Stimulated activated naive CD4-positive, alpha-beta T cell (primary cell): ENCODE measurements around the gene ARFRP1.

Experiments
- DNase-seq, 6 experiments: peaks; one replicate each; lab custom pipeline; 2025; lab: John Stamatoyannopoulos, UW

Gene ARFRP1, protein sequence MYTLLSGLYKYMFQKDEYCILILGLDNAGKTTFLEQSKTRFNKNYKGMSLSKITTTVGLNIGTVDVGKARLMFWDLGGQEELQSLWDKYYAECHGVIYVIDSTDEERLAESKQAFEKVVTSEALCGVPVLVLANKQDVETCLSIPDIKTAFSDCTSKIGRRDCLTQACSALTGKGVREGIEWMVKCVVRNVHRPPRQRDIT

DNA sequence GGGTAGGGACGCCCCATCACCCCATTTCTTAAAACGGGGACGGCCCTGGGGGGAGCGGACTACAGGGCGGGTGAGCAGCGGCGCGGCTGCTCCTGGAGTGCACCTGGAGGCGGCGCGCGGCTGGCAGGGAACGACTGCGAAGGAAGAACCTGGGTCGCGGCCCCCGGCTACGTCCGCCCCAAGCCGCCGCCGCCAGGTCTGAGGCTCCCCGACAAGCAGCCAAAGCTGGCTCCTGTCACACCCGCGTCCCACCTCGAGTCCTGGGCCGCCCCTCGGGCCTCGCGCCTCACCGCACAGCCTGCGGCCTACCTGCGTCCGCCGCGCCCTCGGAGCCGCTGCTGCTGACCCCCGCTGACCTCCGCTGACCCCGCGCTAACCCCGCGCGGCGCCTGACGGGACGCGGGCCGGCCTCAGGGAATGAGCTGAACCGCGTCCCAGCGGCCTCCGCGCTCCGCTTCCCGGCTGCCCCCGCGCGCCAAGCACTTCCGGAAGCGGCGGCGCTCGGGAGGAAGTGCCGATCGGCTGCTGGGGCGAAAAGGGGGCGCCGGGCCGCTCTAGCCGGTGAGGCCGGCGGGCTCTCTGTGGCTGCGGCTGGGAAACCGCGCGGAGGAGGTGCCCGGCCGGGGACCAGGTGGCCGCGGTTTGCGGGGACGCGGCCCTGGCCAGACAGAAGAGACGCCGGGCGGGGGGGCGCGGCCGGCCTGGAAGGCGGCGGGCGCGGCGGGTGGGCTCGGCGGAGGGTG lies at the start of gene ARFRP1, which contains the start of gene ZGPAT:
Gene ARFRP1, minus strand, starts transcription at position 419 of the 743 bp plus-strand sequence. CDS start 885 bp downstream, outside the sequence.
Gene ZGPAT, plus strand, starts transcription at position 482 of the 743 bp plus-strand sequence. CDS start 542 bp downstream, outside the sequence.
- DNase-seq, result peak; percentile 73 to 88 (median 81)

DNA sequence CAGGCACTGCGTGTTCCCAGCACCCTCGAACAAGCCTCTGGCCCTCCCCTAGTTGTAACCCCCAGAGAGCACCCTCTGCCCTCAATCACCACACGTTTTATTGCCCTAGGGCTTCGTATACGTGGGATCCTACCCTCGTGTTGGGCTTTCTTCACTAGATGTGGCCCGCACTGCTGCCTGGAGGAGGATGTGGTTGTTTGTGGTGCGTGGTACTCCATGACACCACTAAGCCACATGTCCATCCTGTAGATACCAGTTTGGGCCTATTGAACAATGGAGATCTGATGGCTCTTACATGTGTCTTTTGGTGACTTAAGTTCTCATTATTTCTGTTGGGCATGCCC lies 48.8 kb upstream of the ARFRP1 start:
- DNase-seq, result no peak

GRCh38 chr20:63755933-63756647 lies 48.3 kb upstream of the ARFRP1 start:
- DNase-seq, result no peak

DNA sequence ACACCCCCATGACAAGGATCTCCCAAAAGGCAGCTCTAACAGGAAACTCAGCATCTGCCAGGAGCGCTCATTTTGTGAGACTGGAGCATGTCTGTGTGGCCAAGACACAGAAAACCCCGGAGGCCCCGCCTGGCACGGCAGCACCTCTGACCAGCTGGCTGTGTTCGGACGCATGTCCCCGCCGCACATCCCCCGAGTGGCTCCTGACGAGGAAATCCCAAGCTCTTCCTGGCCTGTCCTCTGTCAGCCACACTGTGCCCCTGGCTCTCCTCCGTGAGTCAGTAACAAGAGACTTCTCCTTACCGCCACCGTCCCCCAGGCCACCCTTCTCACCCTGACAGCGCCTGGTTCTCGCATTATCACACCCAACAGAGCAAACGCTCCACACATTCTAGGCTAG lies 46.2 kb upstream of the ARFRP1 start:
- no peak for DNase-seq

DNA sequence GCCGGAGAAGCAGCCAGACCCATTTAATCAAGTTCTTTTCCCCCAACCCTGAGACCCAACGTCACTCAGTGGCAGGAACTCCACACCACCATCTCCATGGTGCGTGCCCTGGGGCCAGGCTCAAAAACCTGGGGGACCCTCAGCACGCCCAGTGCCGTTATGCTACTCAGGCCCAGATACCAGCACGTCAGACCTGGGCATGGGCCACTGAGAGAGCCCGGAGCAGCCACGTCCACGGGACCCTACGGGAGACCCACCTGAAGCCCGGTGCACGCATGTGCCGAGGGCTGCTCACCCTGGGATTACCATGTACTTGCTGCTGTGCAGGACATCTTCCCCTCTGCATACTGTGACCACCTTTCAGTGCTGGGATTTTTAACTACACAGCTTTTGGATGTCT lies 45.6 kb upstream of the ARFRP1 start:
- no peak for DNase-seq

DNA sequence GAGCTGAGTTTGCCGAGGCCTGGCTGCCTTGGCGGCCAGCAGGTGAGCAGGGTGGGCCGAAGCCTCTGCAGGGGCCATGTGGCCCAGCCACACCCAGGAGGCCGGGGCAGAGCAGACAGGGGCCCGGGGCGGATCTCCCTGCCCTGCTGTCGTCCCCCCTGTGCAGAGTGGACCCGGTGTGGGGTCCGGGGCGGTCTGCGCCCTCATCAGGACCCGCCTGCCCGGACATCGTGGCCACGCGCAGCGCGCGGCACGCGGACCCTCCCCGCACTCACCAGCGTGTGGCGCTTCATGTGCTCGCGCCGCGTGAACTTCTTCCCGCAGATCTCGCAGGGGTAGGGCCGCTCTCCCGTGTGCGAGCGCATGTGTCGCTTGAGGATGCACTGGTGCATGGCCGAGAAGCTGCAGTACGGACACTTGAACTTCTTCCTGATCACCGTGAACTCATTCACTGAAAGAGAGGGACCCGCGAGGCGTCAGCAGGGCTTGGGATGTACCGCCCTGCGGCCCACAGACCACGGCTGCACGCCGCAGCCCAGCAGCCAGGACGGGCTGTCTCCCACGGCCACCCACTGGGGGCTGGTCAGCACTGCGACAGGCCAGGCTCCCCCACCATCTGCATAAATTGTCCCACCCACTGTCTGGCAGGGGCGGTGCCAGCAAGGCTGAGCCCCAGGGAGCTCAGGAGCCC lies 44.8 kb upstream of the ARFRP1 start:
- DNase-seq, result no peak

- DNase-seq, result peak in 4 of 6 experiments; percentile 12 to 49 (median 25)
Observed at GRCh38 chr20:63751471-63752271, 43.9 kb upstream of the ARFRP1 start.

GRCh38 chr20:63750807-63751470 lies 43.2 kb upstream of the ARFRP1 start:
- peak; percentile 61 to 81 (median 69) for DNase-seq

DNA sequence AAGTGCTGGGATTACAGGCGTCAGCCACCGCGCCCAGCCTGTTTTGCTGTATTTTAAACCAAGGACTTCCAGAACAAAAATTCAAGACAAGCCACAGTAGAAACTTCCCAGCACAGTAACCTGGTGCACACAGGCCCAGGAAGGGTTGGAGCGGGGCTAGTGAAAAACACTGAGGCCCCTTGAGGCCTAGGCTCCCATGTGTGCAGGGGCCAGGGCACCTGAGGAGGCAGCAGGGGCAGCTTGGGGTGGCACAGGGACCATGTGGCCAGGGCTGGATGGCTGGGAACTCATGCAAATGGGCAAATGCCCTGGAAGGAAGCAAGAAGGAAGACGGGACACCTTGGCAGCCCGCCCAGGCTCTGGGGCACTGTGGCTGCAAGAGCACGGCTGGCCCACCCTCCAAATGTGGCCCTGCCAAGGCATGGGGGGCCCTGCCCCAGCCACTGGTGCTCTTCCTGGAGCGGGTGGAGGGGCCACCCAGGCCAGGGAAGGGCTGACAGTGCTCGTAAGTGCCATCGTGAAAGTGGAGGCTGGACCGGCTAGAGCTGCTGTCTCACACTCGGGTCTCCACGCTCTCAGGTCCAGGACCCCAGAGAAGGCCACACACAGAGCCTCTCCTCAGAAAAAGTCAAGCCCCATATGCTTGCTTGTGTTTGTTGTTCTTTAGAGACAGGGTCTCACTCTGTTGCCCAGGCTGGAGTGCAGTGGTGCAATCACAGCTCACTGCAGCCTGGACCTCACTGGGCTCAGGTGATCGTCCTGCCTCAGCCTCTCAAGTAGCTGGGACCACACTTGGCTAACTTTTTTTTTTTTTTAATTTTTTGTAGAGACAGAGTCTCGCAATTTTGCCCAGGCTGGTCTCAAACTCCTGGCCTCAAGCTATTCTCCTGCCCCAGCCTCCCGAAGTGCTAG lies 42.1 kb upstream of the ARFRP1 start:
- DNase-seq, result no peak

- no peak for DNase-seq
Observed at GRCh38 chr20:63748934-63749270, 41.1 kb upstream of the ARFRP1 start.

DNA sequence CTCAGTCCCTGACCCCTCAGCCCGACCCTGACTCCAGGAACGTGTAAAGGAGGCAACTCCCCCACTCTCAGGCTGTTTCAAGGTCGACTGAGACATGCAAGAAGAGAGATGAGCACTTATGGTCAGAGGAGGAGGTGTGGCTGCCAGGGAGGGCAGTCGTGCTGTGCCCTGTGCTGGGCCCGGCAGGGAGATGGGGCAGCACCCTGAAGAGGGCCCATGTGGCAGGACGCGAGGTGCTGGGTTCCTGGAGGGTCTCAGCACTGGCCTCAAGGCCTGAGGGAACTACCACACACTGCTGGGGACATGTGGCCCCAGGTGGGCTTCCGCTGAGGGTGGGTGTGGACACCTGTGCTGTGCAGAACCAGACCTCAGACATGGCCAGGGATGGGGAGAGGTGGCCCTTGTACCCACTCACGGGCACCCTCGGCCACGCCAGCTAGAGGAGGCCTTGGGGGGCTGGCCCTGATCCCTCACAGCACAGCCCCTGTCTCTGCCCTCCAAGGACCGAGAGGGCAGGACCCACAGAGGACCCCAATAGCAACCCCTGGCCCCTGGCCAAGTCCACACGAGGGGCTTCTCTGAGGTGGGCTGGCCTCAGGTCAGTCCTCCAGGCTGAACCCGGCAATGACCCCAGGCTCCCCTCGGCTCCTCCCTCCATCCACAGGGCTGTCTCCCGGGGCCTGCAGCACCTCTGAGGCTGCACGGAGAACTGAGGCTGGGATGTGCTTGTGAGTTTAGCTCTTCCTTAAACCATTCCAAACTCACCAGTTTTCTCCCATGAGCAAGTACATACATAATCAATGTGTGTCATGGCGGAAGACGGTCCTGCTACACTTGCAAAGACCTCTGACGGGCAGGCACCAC lies 40.5 kb upstream of the ARFRP1 start:
- DNase-seq, result no peak

- no peak for DNase-seq
Observed at GRCh38 chr20:63747622-63748069, 39.9 kb upstream of the ARFRP1 start.

- DNase-seq, result no peak
Observed at GRCh38 chr20:63746751-63747315, 39.1 kb upstream of the ARFRP1 start.

DNA sequence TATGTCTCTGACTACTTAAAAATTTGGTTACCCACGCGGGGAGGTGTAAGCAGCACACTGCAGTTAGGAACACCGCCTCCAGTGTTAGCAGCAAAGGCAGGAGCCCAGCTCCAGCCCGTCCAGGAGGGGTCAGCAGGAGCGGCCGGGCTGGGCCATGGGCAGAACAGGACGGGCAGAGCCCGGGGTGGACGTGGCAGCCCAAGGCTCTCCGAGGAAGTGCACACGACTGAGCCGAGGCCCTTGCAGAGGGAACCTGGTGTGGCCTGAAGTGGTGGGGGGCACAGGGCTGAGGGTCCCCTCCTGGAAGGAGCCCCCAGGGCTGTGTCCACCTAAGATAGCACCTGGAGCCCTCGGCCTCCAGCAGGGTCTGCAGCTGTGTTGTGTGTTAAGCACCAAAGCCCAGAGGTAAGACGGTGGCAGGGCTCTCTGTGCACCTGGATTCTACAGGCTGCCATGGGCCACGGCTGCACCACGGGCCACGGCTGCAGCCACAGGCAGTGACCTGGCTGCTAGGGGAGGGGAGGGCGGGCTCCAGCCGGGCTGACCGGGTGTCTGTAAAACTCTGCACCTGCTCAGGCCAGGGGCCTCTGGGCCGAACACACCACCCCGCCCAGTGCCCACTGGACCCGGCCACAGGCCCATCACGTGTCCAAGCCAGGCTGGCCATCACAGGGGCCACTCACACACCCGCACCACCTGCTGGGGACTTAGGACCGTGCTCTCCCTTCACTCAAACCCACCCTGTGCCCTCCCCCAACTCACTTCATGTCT lies 38.4 kb upstream of the ARFRP1 start:
- no peak for DNase-seq

DNA sequence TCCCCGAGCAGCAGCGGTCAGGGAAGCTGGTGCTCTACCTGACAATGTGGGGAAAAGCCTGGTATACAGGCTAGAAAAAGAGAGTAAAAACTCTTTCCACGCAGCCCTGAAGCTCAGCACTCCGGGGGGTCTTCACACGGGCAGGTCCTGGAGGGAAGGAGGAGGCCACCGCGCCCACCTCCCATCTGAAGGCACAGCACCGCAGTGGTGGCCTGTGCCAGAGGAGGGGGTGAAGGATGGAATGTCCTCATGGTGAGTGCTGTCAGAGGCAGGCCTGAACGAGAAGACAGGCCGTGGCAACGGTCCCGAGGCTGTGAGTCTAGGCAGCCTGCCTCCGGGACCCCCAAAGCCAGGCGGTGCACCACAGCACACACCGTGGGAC lies 37.6 kb upstream of the ARFRP1 start:
- no peak for DNase-seq

DNA sequence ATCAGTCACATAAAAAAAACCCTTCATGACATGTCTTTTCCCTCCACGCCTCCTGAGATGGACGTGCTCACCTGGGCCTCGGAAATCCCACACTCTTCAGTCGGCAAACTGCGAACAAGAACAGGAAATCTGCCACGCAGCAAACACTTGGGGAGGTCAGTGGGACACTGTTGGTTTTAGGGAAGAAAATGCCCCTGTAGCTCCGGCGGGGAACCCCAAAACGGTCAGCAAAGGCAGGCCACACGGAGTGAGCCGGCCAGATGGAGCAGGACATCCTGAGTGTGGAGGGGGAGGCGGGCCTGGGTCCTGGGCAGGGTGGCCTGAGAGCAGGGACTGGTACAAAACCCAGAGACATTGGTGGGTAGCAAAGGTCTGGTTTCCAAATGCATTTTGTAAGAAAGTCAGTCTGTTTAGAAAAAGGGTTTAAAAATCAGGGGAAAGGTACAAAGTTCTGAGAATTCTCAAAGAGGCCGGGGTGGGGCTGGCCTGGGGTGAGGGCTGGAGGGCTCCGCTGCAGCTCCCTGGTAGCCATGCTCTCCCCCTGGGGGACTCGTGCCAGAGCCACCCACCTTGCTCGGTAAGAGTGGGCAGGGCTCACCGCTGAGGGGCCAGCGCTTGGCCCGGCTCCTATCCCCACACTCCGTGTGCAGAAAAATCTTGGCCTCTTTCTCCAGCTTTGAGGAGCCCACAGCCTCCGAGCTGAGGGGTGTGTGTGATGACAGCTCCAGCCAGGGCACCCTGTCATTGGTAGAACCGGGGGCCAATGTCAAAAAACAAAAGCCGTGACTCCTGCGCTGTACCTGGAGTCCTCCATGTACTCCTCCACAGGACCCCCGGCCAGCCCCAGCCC lies 37.0 kb upstream of the ARFRP1 start:
- no peak for DNase-seq

DNA sequence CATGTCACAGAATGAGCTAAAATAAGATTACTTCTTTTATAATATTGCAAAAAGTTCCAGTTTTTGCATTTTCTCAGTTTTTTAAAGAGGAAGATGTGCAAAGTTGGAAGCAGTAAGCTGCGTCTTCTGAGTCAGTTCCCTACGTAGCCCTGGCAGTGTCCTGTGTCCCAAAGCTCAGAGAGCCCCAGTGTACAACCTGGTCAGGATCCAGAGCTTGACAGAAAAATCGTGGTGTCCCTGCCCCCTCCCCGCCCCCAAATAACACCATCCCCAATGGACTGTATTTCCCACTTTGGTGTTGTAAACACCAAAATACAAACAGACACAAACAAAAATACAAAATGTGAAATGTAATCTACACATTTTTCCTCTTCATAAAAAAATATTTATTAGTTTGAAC lies 36.4 kb upstream of the ARFRP1 start:
- no peak for DNase-seq
